Nucleus accumbens (tissue), 56 donors: ENCODE measurements around the gene SLC38A9.

Experiments
- DNase-seq, 56 donors: peaks; one replicate each; lab custom pipeline; 2025; lab: John Stamatoyannopoulos, UW

SLC38A9 gene

GRCh38 chr5:55668356-55668755 is 43.8 kb downstream of the SLC38A9 start:
- DNase-seq: no peak

- DNase-seq: no peak
Measured at GRCh38 chr5:55667938-55668337, 44.2 kb downstream of the SLC38A9 start.

- DNase-seq: no peak
Measured at GRCh38 chr5:55665065-55665464, 47.1 kb downstream of the SLC38A9 start.

- no peak for DNase-seq
Measured at GRCh38 chr5:55657443-55657842, 54.7 kb downstream of the SLC38A9 start.

GRCh38 chr5:55650386-55650785 is 61.7 kb downstream of the SLC38A9 start:
- DNase-seq: no peak

- DNase-seq: no peak
Measured at GRCh38 chr5:55649963-55650362, 62.2 kb downstream of the SLC38A9 start.

GRCh38 chr5:55645304-55645703 is 66.8 kb downstream of the SLC38A9 start:
- no peak for DNase-seq

- no peak for DNase-seq
Measured at GRCh38 chr5:55638455-55638854, 73.7 kb downstream of the SLC38A9 start.

- no peak for DNase-seq
Measured at GRCh38 chr5:55638051-55638450, 74.1 kb downstream of the SLC38A9 start.

GRCh38 chr5:55636683-55637082 is 75.4 kb downstream of the SLC38A9 start:
- DNase-seq: no peak

- DNase-seq: no peak
Measured at GRCh38 chr5:55636177-55636576, 75.9 kb downstream of the SLC38A9 start.

GRCh38 chr5:55634866-55635265 is 77.3 kb downstream of the SLC38A9 start:
- no peak for DNase-seq

- no peak for DNase-seq
Measured at GRCh38 chr5:55634209-55634805, 77.8 kb downstream of the SLC38A9 start.

- no peak for DNase-seq
Measured at GRCh38 chr5:55633574-55634208, 78.4 kb downstream of the SLC38A9 start.

- DNase-seq: no peak
Measured at GRCh38 chr5:55629815-55630214, 82.3 kb downstream of the SLC38A9 start.

GRCh38 chr5:55626790-55627189 is 85.3 kb downstream of the SLC38A9 start:
- no peak for DNase-seq

- DNase-seq: no peak
Measured at GRCh38 chr5:55625913-55626312, 86.2 kb downstream of the SLC38A9 start.

- DNase-seq: no peak
Measured at GRCh38 chr5:55625589-55625909, 86.6 kb downstream of the SLC38A9 start.

- no peak for DNase-seq
Measured at GRCh38 chr5:55624841-55625588, 87.1 kb downstream of the SLC38A9 start.

- no peak for DNase-seq
Measured at GRCh38 chr5:55623789-55624188, 88.3 kb downstream of the SLC38A9 start.

- DNase-seq: no peak
Measured at GRCh38 chr5:55622460-55622859, 89.7 kb downstream of the SLC38A9 start.

GRCh38 chr5:55621229-55621628 is 90.9 kb downstream of the SLC38A9 start:
- DNase-seq: no peak
